MM.1S (cell line): ENCODE data around the gene CYTH1.

ENCODE experiments used
- DNase-seq: peaks from one replicate; pipeline ENCODE4 v3.0.0-alpha.2; 2015
- H2AFZ ChIP-seq: fragments of 300-600 bp; sonication (generic); 2 replicates; pipeline ENCODE4 v1.6.0; 2016; ENCODE audit warnings: antibody characterized with exemption, low read length
- H3F3A ChIP-seq: fragments of 300-600 bp; sonication (generic); 2 replicates; pipeline ENCODE4 v1.6.1; 2016; ENCODE audit warnings: mild to moderate bottlenecking, antibody characterized with exemption, low read length, moderate library complexity, mixed read lengths; ENCODE audit not compliant: insufficient read depth
- H3K27ac ChIP-seq: fragments of 300-600 bp; sonication (generic); 2 replicates; pipeline ENCODE4 v1.5.1; 2016; ENCODE audit warnings: mild to moderate bottlenecking, low read length
- H3K27me3 ChIP-seq: fragments of 300-600 bp; sonication (generic); replicated peaks from 2 replicates; pipeline ENCODE4 v1.6.0; 2016; ENCODE audit warnings: low read length; ENCODE audit not compliant: insufficient read depth
- H3K36me3 ChIP-seq: fragments of 300-600 bp; sonication (generic); replicated peaks from 2 replicates; pipeline ENCODE4 v1.6.1; 2016; ENCODE audit warnings: mild to moderate bottlenecking, low read length, mixed read lengths; ENCODE audit not compliant: insufficient read depth
- H3K4me1 ChIP-seq: fragments of 300-600 bp; sonication (generic); 2 replicates; pipeline ENCODE4 v1.6.1; 2016; ENCODE audit warnings: low read length, mixed read lengths
- H3K4me2 ChIP-seq: fragments of 300-600 bp; sonication (generic); 2 replicates; pipeline ENCODE4 v1.6.0; 2016; ENCODE audit warnings: low read depth, low read length
- H3K4me3 ChIP-seq: fragments of 300-600 bp; sonication (generic); 2 replicates; pipeline ENCODE4 v1.5.1; 2016; ENCODE audit warnings: low read length, mixed read lengths
- H3K79me2 ChIP-seq: fragments of 300-600 bp; sonication (generic); 2 replicates; pipeline ENCODE4 v1.6.1; 2016; ENCODE audit warnings: mixed run types, low read length, mixed read lengths
- H3K9ac ChIP-seq: fragments of 300-600 bp; sonication (generic); 2 replicates; pipeline ENCODE4 v1.6.1; 2016; ENCODE audit warnings: low read length, mixed read lengths
- H3K9me2 ChIP-seq: fragments of 300-600 bp; sonication (generic); replicated peaks from 2 replicates; pipeline ENCODE4 v1.6.1; 2016; ENCODE audit warnings: mild to moderate bottlenecking, low read length, mixed read lengths; ENCODE audit not compliant: insufficient read depth
- H3K9me3 ChIP-seq: fragments of 300-600 bp; sonication (generic); replicated peaks from 2 replicates; pipeline ENCODE4 v1.6.1; 2016; ENCODE audit warnings: mild to moderate bottlenecking, low read length, mixed read lengths; ENCODE audit not compliant: insufficient read depth
- H4K20me1 ChIP-seq: fragments of 300-600 bp; sonication (generic); 2 replicates; pipeline ENCODE4 v1.6.1; 2016; ENCODE audit warnings: mild to moderate bottlenecking, low read length, moderate library complexity, mixed read lengths; ENCODE audit not compliant: insufficient read depth
- CTCF ChIP-seq: fragments of 300-600 bp; sonication (generic); IDR thresholded peaks from 2 replicates; pipeline ENCODE4 v1.5.1; 2016; ENCODE audit warnings: antibody characterized with exemption, low read length, mixed read lengths
- EZH2 ChIP-seq: fragments of 300-600 bp; sonication (generic); optimal IDR thresholded peaks from 2 replicates; pipeline ENCODE3; 2017; ENCODE audit warnings: low read depth, mild to moderate bottlenecking, antibody characterized with exemption, low read length, mixed read lengths
- EZH2phosphoT487 ChIP-seq: fragments of 300-600 bp; sonication (generic); IDR thresholded peaks from 2 replicates; pipeline ENCODE4 v1.6.1; 2018; ENCODE audit warnings: antibody characterized with exemption, low read length

CYTH1 gene

GRCh38 chr17:78679495-78680395 lies 102.3 kb downstream of the CYTH1 start:
- Histone ChIP-seq H3F3A (no peaks in the 10 kb centered on the region), H3K4me1 (no peaks in the 10 kb centered on the region), H3K27me3 (no peaks in the 10 kb centered on the region), H3K36me3 (peaks cover 10% of the 10 kb centered on the region; the same call in 1 of the 2 replicates), H3K4me2 (no peak overlapping the region), H3K9me3 (no peaks in the 10 kb centered on the region), H3K9me2 (no peaks in the 10 kb centered on the region), H3K4me3 (no peak overlapping the region), H3K79me2 (peaks cover 13% of the 10 kb centered on the region; the same call in 1 of the 2 replicates), H3K27ac (no peak overlapping the region), H2AFZ (no peak overlapping the region), H3K9ac (no peak overlapping the region), H4K20me1 (no peaks in the 10 kb centered on the region)
- no peak for TF ChIP-seq EZH2
- DNase-seq = no peak

GRCh38 chr17:78678711-78679110 lies 103.4 kb downstream of the CYTH1 start:
- Histone ChIP-seq H3K9me3 (no peaks in the 10 kb centered on the region), H3K9me2 (no peaks in the 10 kb centered on the region), H3K4me2 (no peak overlapping the region), H4K20me1 (no peaks in the 10 kb centered on the region), H3K9ac (no peak overlapping the region), H3K79me2 (peaks cover 13% of the 10 kb centered on the region; the same call in 1 of the 2 replicates), H3K36me3 (peaks cover 12% of the 10 kb centered on the region; the same call in 1 of the 2 replicates), H3F3A (no peaks in the 10 kb centered on the region; the same call in 1 of the 2 replicates), H3K27me3 (no peaks in the 10 kb centered on the region), H3K4me1 (no peaks in the 10 kb centered on the region), H3K4me3 (no peak overlapping the region), H2AFZ (no peak overlapping the region), H3K27ac (no peak overlapping the region)
- TF ChIP-seq EZH2phosphoT487 (no peak), EZH2 (no peak), CTCF (no peak)
- no peak for DNase-seq

- H3K9me2 ChIP-seq = no peaks in the 10 kb centered on the region
- peaks cover 12% of the 10 kb centered on the region; the same call in 1 of the 2 replicates for H3K36me3 ChIP-seq
- no peaks in the 10 kb centered on the region for H3K27me3 ChIP-seq
- no peaks in the 10 kb centered on the region; the same call in 1 of the 2 replicates for H3F3A ChIP-seq
- H4K20me1 ChIP-seq = no peaks in the 10 kb centered on the region
- peaks cover 13% of the 10 kb centered on the region; the same call in 1 of the 2 replicates for H3K79me2 ChIP-seq
- no peak for DNase-seq
- no peak overlapping the region for H3K9ac ChIP-seq
- no peaks in the 10 kb centered on the region for H3K4me1 ChIP-seq
- H3K9me3 ChIP-seq = no peaks in the 10 kb centered on the region
- H3K4me2 ChIP-seq = no peak overlapping the region
- no peak overlapping the region for H3K27ac ChIP-seq
- TF ChIP-seq EZH2 (no peak), CTCF (no peak), EZH2phosphoT487 (no peak)
- H3K4me3 ChIP-seq = no peak overlapping the region
- no peak overlapping the region for H2AFZ ChIP-seq
These were observed 103.9 kb downstream of the CYTH1 start for GRCh38 chr17:78678222-78678557.
